GM12878 (cell line): ENCODE measurements around the gene SFT2D1. TPM values are rescaled to one million over a fixed set of nuclear protein-coding genes. Genes with fewer than 3 reads are reported as not detected.

Experiments
- BCL11A ChIP-seq: IDR thresholded peaks from 2 replicates; pipeline ENCODE4 v1.6.1; 2011; ENCODE audit warnings: low read depth, low read length
- BHLHE40 ChIP-seq, 2 experiments: fragments of 450-650 bp in 1 of 2; IDR thresholded peaks; 2 replicates each; pipeline ENCODE4 v1.6.1; 2011 to 2017; ENCODE audit warnings: low read depth in 2 of 2, borderline replicate concordance in 1 of 2, improper control_type of control experiment in 1 of 2, low read length in 1 of 2, mild to moderate bottlenecking in 1 of 2
- CREB1 ChIP-seq: IDR thresholded peaks from 2 replicates; pipeline ENCODE4 v1.6.1; 2012; ENCODE audit warnings: low read depth, mild to moderate bottlenecking, inconsistent platforms
- GATAD2B ChIP-seq: fragments of 450-650 bp; conservative IDR thresholded peaks from 2 replicates; pipeline ENCODE4 v1.6.1; 2017; ENCODE audit warnings: low read depth, mild to moderate bottlenecking, moderate library complexity
- JUND ChIP-seq: IDR thresholded peaks from 2 replicates; pipeline ENCODE4 v1.6.1; 2012; ENCODE audit warnings: low read depth, mild to moderate bottlenecking, low read length, improper control_type of control experiment, moderate library complexity
- MTA3 ChIP-seq: IDR thresholded peaks from 2 replicates; pipeline ENCODE4 v1.6.1; 2012; ENCODE audit warnings: low read length, inconsistent platforms, borderline replicate concordance
- NBN ChIP-seq: fragments of 450-650 bp; IDR thresholded peaks from 2 replicates; pipeline ENCODE4 v1.6.1; 2016
- NR2C2 ChIP-seq: IDR thresholded peaks from 2 replicates; pipeline ENCODE4 v1.6.1; 2011; ENCODE audit warnings: borderline replicate concordance, low read depth; ENCODE audit not compliant: control insufficient read depth, insufficient read length
- POLR2A ChIP-seq: IDR thresholded peaks from 2 replicates; pipeline ENCODE4 v1.6.1; 2011; ENCODE audit warnings: low read depth, mild to moderate bottlenecking, low read length
- POLR2AphosphoS5 ChIP-seq: IDR thresholded peaks from 2 replicates; pipeline ENCODE4 v1.6.1; 2011; ENCODE audit warnings: mild to moderate bottlenecking, low read length, inconsistent platforms
- RAD51 ChIP-seq: fragments of 450-650 bp; IDR thresholded peaks from 2 replicates; pipeline ENCODE4 v1.6.1; 2016; ENCODE audit warnings: moderate library complexity, mild to moderate bottlenecking, inconsistent platforms
- RBBP5 ChIP-seq: fragments of 200-600 bp; sonication (generic); conservative IDR thresholded peaks from 2 replicates; pipeline ENCODE4 v1.6.1; 2016
- RELA ChIP-seq: fragments of 450-650 bp; IDR thresholded peaks from 2 replicates; pipeline ENCODE4 v1.8.0; 2014; ENCODE audit warnings: borderline replicate concordance; ENCODE audit not compliant: partially characterized antibody
- SIX5 ChIP-seq: IDR thresholded peaks from 2 replicates; pipeline ENCODE4 v1.6.1; 2011; ENCODE audit warnings: mild to moderate bottlenecking, low read depth, low read length, moderate library complexity; ENCODE audit not compliant: severe bottlenecking
- SRF ChIP-seq, 2 experiments: IDR thresholded peaks; 2 replicates each; pipeline ENCODE4 v1.6.1; 2011; ENCODE audit warnings: low read depth in 2 of 2, low read length in 2 of 2, mild to moderate bottlenecking in 1 of 2, moderate library complexity in 1 of 2
- STAT1 ChIP-seq: fragments of 450-650 bp; conservative IDR thresholded peaks from 2 replicates; pipeline ENCODE4 v1.6.1; 2014; ENCODE audit warnings: antibody characterized with exemption, mild to moderate bottlenecking
- WRNIP1 ChIP-seq: IDR thresholded peaks from 2 replicates; pipeline ENCODE4 v1.6.1; 2011; ENCODE audit warnings: low read depth, low read length, improper control_type of control experiment, borderline replicate concordance
- polyA plus RNA-seq, 11 experiments: library from polyadenylated mRNA; depleted of rRNA in 4 of 11; unstranded in 6 of 11; stranded (reverse) in 5 of 11; fragments of >200 nt; fragmentation: Nextera tagmentation in 4 of 11; fragmentation: Illumina TruSeq in 1 of 11; extraction: Ambion mirVana in 4 of 11; extraction: Trizol in 1 of 11; gene quantifications; 1 replicate in 1 of 11; 2 replicates in 10 of 11; pipeline versions ENCODE4 v1.2.1 to v1.2.3, GENCODE V29; 2011 to 2016; ENCODE audit warnings: inconsistent platforms in 2 of 11, missing spikeins in 2 of 11, low read depth in 1 of 11
- total RNA-seq, 4 experiments: library from RNA; depleted of rRNA in 3 of 4; stranded (reverse); fragments of >200 nt in 3 of 4; fragmentation: Illumina TruSeq in 1 of 4; extraction: Trizol in 1 of 4; gene quantifications; 2 replicates each; pipeline versions ENCODE4 v1.2.1 to v1.2.3, GENCODE V29; 2013 to 2021
- TF ChIP-seq, protein P1 (sequence below): fragments of 450-650 bp; IDR thresholded peaks from 2 replicates; pipeline ENCODE4 v1.6.1; 2017; ENCODE audit warnings: mild to moderate bottlenecking, moderate library complexity
- TF ChIP-seq, protein P2 (sequence below): fragments of 450-650 bp; formaldehyde crosslinking; IDR thresholded peaks from 2 replicates; pipeline ENCODE4 v1.5.0; 2022; ENCODE audit warnings: mild to moderate bottlenecking, missing genetic modification characterization
- TF ChIP-seq, protein P3 (sequence below): fragments of 450-650 bp; IDR thresholded peaks from 2 replicates; pipeline ENCODE4 v1.6.1; 2018; ENCODE audit warnings: mild to moderate bottlenecking, low read depth, moderate library complexity; ENCODE audit not compliant: partially characterized antibody
- TF ChIP-seq, protein P4 (sequence below): IDR thresholded peaks from 2 replicates; pipeline ENCODE4 v1.6.1; 2011; ENCODE audit warnings: mild to moderate bottlenecking, low read depth, low read length, moderate library complexity; ENCODE audit not compliant: insufficient replicate concordance

Gene SFT2D1
- total and polyA plus RNA-seq, 10 of the 15 experiments (the other 5 are each of a cell fraction or from before 2014, with no cell fraction given): 69.5 to 281 (median 124) TPM

DNA sequence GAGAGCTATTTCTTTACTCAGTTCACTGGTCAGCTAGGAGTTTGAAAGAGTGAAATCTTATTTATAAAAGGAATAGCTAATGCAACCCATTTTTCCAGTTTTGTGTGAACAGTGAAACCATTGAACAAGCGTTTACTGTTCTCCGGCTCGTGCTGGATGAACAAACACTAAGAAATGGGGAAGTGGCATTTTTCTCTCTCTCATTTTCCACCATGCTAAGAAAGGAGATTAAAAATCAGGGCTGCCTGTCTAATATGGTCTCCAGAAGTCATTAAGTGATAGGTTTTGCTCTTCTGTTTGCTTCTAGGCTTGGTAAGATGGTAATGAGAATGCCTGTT is 774 bp upstream of the SFT2D1 start (continued):
- TF ChIP-seq, protein P1, sequence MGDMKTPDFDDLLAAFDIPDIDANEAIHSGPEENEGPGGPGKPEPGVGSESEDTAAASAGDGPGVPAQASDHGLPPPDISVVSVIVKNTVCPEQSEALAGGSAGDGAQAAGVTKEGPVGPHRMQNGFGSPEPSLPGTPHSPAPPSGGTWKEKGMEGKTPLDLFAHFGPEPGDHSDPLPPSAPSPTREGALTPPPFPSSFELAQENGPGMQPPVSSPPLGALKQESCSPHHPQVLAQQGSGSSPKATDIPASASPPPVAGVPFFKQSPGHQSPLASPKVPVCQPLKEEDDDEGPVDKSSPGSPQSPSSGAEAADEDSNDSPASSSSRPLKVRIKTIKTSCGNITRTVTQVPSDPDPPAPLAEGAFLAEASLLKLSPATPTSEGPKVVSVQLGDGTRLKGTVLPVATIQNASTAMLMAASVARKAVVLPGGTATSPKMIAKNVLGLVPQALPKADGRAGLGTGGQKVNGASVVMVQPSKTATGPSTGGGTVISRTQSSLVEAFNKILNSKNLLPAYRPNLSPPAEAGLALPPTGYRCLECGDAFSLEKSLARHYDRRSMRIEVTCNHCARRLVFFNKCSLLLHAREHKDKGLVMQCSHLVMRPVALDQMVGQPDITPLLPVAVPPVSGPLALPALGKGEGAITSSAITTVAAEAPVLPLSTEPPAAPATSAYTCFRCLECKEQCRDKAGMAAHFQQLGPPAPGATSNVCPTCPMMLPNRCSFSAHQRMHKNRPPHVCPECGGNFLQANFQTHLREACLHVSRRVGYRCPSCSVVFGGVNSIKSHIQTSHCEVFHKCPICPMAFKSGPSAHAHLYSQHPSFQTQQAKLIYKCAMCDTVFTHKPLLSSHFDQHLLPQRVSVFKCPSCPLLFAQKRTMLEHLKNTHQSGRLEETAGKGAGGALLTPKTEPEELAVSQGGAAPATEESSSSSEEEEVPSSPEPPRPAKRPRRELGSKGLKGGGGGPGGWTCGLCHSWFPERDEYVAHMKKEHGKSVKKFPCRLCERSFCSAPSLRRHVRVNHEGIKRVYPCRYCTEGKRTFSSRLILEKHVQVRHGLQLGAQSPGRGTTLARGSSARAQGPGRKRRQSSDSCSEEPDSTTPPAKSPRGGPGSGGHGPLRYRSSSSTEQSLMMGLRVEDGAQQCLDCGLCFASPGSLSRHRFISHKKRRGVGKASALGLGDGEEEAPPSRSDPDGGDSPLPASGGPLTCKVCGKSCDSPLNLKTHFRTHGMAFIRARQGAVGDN: no peak
- TF ChIP-seq GATAD2B (no peak), SRF (IDR thresholded peaks at IDR 0.05; ENCODE audit: low read depth in 2 of 2, low read length in 2 of 2) (no peak), CREB1 (no peak), STAT1 (no peak), BCL11A (0 out of 2 replicates have a peak, but pooled peaks have one; percentile 13), NBN (no peak), RELA (no peak), SIX5 (no peak), JUND (no peak), BHLHE40 (IDR thresholded peaks at IDR 0.05; ENCODE audit: borderline replicate concordance in 1 of 2, low read depth in 2 of 2, low read length in 1 of 2) (peak; percentile 82 to 89), MTA3 (peak; percentile 50; the same call in 1 of the 2 replicates), RAD51 (no peak), WRNIP1 (no peak), POLR2AphosphoS5 (no peak), RBBP5 (no peak), POLR2A (no peak), NR2C2 (no peak)
- TF ChIP-seq, protein P2, sequence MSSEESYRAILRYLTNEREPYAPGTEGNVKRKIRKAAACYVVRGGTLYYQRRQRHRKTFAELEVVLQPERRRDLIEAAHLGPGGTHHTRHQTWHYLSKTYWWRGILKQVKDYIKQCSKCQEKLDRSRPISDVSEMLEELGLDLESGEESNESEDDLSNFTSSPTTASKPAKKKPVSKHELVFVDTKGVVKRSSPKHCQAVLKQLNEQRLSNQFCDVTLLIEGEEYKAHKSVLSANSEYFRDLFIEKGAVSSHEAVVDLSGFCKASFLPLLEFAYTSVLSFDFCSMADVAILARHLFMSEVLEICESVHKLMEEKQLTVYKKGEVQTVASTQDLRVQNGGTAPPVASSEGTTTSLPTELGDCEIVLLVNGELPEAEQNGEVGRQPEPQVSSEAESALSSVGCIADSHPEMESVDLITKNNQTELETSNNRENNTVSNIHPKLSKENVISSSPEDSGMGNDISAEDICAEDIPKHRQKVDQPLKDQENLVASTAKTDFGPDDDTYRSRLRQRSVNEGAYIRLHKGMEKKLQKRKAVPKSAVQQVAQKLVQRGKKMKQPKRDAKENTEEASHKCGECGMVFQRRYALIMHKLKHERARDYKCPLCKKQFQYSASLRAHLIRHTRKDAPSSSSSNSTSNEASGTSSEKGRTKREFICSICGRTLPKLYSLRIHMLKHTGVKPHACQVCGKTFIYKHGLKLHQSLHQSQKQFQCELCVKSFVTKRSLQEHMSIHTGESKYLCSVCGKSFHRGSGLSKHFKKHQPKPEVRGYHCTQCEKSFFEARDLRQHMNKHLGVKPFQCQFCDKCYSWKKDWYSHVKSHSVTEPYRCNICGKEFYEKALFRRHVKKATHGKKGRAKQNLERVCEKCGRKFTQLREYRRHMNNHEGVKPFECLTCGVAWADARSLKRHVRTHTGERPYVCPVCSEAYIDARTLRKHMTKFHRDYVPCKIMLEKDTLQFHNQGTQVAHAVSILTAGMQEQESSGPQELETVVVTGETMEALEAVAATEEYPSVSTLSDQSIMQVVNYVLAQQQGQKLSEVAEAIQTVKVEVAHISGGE: no peak
- TF ChIP-seq, protein P3, sequence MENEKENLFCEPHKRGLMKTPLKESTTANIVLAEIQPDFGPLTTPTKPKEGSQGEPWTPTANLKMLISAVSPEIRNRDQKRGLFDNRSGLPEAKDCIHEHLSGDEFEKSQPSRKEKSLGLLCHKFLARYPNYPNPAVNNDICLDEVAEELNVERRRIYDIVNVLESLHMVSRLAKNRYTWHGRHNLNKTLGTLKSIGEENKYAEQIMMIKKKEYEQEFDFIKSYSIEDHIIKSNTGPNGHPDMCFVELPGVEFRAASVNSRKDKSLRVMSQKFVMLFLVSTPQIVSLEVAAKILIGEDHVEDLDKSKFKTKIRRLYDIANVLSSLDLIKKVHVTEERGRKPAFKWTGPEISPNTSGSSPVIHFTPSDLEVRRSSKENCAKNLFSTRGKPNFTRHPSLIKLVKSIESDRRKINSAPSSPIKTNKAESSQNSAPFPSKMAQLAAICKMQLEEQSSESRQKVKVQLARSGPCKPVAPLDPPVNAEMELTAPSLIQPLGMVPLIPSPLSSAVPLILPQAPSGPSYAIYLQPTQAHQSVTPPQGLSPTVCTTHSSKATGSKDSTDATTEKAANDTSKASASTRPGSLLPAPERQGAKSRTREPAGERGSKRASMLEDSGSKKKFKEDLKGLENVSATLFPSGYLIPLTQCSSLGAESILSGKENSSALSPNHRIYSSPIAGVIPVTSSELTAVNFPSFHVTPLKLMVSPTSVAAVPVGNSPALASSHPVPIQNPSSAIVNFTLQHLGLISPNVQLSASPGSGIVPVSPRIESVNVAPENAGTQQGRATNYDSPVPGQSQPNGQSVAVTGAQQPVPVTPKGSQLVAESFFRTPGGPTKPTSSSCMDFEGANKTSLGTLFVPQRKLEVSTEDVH: no peak
- TF ChIP-seq, protein P4, sequence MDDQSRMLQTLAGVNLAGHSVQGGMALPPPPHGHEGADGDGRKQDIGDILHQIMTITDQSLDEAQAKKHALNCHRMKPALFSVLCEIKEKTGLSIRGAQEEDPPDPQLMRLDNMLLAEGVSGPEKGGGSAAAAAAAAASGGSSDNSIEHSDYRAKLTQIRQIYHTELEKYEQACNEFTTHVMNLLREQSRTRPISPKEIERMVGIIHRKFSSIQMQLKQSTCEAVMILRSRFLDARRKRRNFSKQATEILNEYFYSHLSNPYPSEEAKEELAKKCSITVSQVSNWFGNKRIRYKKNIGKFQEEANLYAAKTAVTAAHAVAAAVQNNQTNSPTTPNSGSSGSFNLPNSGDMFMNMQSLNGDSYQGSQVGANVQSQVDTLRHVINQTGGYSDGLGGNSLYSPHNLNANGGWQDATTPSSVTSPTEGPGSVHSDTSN: no peak
